ENCODE data around the gene CYRIA. TPM values are rescaled to one million over a fixed set of nuclear protein-coding genes. Genes with fewer than 3 reads are reported as not detected.

CYRIA gene
- total RNA-seq, 1 experiment from 2014 or later: 0.80 TPM

GRCh38 chr2:16629770-16630169, 35.9 kb downstream of the CYRIA start:
- no peak for DNase-seq (ENCODE audit: low read depth)

GRCh38 chr2:16629044-16629443, 36.6 kb downstream of the CYRIA start:
- no peak for DNase-seq (ENCODE audit: low read depth)

- no peak for DNase-seq (ENCODE audit: low read depth)
These were observed 37.3 kb downstream of the CYRIA start for GRCh38 chr2:16628314-16628713.

- DNase-seq (ENCODE audit: low read depth): no peak
These were observed 38.5 kb downstream of the CYRIA start for GRCh38 chr2:16626997-16627605.

GRCh38 chr2:16626497-16626896, 39.1 kb downstream of the CYRIA start:
- peak; percentile 52 for DNase-seq (ENCODE audit: low read depth)

GRCh38 chr2:16625759-16626158, 39.9 kb downstream of the CYRIA start:
- no peak for DNase-seq (ENCODE audit: low read depth)

GRCh38 chr2:16625201-16625729, 40.4 kb downstream of the CYRIA start:
- no peak for DNase-seq (ENCODE audit: low read depth)

GRCh38 chr2:16624436-16624780, 41.2 kb downstream of the CYRIA start:
- DNase-seq (ENCODE audit: low read depth): no peak

- DNase-seq (ENCODE audit: low read depth): no peak
These were observed 41.8 kb downstream of the CYRIA start for GRCh38 chr2:16623564-16624435.

- peak; percentile 57 for DNase-seq (ENCODE audit: low read depth)
These were observed 42.6 kb downstream of the CYRIA start for GRCh38 chr2:16623031-16623430.

- DNase-seq (ENCODE audit: low read depth): no peak
These were observed 43.1 kb downstream of the CYRIA start for GRCh38 chr2:16622399-16622968.

- no peak for DNase-seq (ENCODE audit: low read depth)
These were observed 44.3 kb downstream of the CYRIA start for GRCh38 chr2:16621316-16621715.

GRCh38 chr2:16620590-16620989, 45.0 kb downstream of the CYRIA start:
- DNase-seq (ENCODE audit: low read depth): no peak

- DNase-seq (ENCODE audit: low read depth): no peak
These were observed 45.9 kb downstream of the CYRIA start for GRCh38 chr2:16619576-16620245.

GRCh38 chr2:16617282-16618266, 48.1 kb downstream of the CYRIA start:
- DNase-seq (ENCODE audit: low read depth): peak; percentile 12
